ENCODE measurements around the gene FBXL7. TPM values are rescaled to one million over a fixed set of nuclear protein-coding genes. Genes with fewer than 3 reads are reported as not detected.

Gene FBXL7
- total and polyA plus RNA-seq, 2 donors (not counting 1 experiment from before 2014, with no cell fraction given), result 6.4 to 12.9 TPM

GRCh38 chr5:15850536-15850935 lies 350.6 kb downstream of the FBXL7 start:
- H3K27ac ChIP-seq (ENCODE audit: insufficient read depth, low read length), result no peak overlapping the region
- H3K4me2 ChIP-seq (ENCODE audit: extremely low read depth, insufficient read depth, low read length), result no peak overlapping the region

GRCh38 chr5:15850939-15851341 lies 351.0 kb downstream of the FBXL7 start:
- Histone ChIP-seq H3K27ac (ENCODE audit: insufficient read depth, low read length) (no peak overlapping the region), H2AFZ (ENCODE audit: low read length) (no peak overlapping the region), H3K27me3 (ENCODE audit: control insufficient read depth, insufficient read depth, low read length) (no peaks in the 10 kb centered on the region), H3K9ac (ENCODE audit: insufficient read depth, low read length) (no peak overlapping the region), H3K4me1 (ENCODE audit: control insufficient read depth, extremely low read depth, insufficient read depth, low read length) (no peaks in the 10 kb centered on the region), H3K79me2 (ENCODE audit: control insufficient read depth, insufficient read depth, low read length) (no peaks in the 10 kb centered on the region), H4K20me1 (ENCODE audit: control insufficient read depth, extremely low read depth, insufficient read depth, low read length) (no peaks in the 10 kb centered on the region), H3K4me2 (ENCODE audit: extremely low read depth, insufficient read depth, low read length) (no peak overlapping the region), H3K9me3 (ENCODE audit: control insufficient read depth, insufficient read depth, low read depth, low read length) (no peaks in the 10 kb centered on the region), H3K4me3 (replicated peaks in 1 of 4; ENCODE audit: control extremely low read depth in 1 of 4, insufficient read depth in 1 of 4, low read depth in 3 of 4, low read length in 4 of 4) (no peak overlapping the region), H3K36me3 (ENCODE audit: control insufficient read depth, insufficient read depth, low read length) (no peaks in the 10 kb centered on the region)
- no peak for TF ChIP-seq CTCF (conservative IDR thresholded peaks at IDR 0.05 in 1 of 2, IDR thresholded peaks at IDR 0.05 in 1 of 2; ENCODE audit: low read depth in 1 of 2, low read length in 2 of 2)
- DNase-seq (ENCODE audit: low read depth in 2 of 2), result peak in 1 of 2 donors; percentile 8

More at GRCh38 chr5:15850536-15850935, 350.6 kb downstream of the FBXL7 start:
- Histone ChIP-seq H4K20me1 (ENCODE audit: control insufficient read depth, extremely low read depth, insufficient read depth, low read length) (no peaks in the 10 kb centered on the region), H3K4me3 (replicated peaks in 1 of 4; ENCODE audit: control extremely low read depth in 1 of 4, insufficient read depth in 1 of 4, low read depth in 3 of 4, low read length in 4 of 4) (no peak overlapping the region), H3K9me3 (ENCODE audit: control insufficient read depth, insufficient read depth, low read depth, low read length) (no peaks in the 10 kb centered on the region), H2AFZ (ENCODE audit: low read length) (no peak overlapping the region), H3K36me3 (ENCODE audit: control insufficient read depth, insufficient read depth, low read length) (no peaks in the 10 kb centered on the region), H3K79me2 (ENCODE audit: control insufficient read depth, insufficient read depth, low read length) (no peaks in the 10 kb centered on the region), H3K4me1 (ENCODE audit: control insufficient read depth, extremely low read depth, insufficient read depth, low read length) (no peaks in the 10 kb centered on the region), H3K27me3 (ENCODE audit: control insufficient read depth, insufficient read depth, low read length) (no peaks in the 10 kb centered on the region), H3K9ac (ENCODE audit: insufficient read depth, low read length) (no peak overlapping the region)
- TF ChIP-seq EZH2 (IDR thresholded peaks at IDR 0.05; ENCODE audit: low read length, missing control alignments) (no peak), CTCF (conservative IDR thresholded peaks at IDR 0.05 in 1 of 2, IDR thresholded peaks at IDR 0.05 in 1 of 2; ENCODE audit: low read depth in 1 of 2, low read length in 2 of 2) (no peak)
- DNase-seq (ENCODE audit: low read depth in 2 of 2), result no peak

GRCh38 chr5:15852217-15852616 lies 352.2 kb downstream of the FBXL7 start:
- Histone ChIP-seq H3K9me3 (ENCODE audit: control insufficient read depth, insufficient read depth, low read depth, low read length) (no peaks in the 10 kb centered on the region), H3K27me3 (ENCODE audit: control insufficient read depth, insufficient read depth, low read length) (no peaks in the 10 kb centered on the region), H3K4me1 (ENCODE audit: control insufficient read depth, extremely low read depth, insufficient read depth, low read length) (no peaks in the 10 kb centered on the region), H3K4me2 (ENCODE audit: extremely low read depth, insufficient read depth, low read length) (no peak overlapping the region), H3K27ac (ENCODE audit: insufficient read depth, low read length) (no peak overlapping the region), H3K79me2 (ENCODE audit: control insufficient read depth, insufficient read depth, low read length) (no peaks in the 10 kb centered on the region), H3K9ac (ENCODE audit: insufficient read depth, low read length) (no peak overlapping the region), H3K4me3 (replicated peaks in 1 of 4; ENCODE audit: control extremely low read depth in 1 of 4, insufficient read depth in 1 of 4, low read depth in 3 of 4, low read length in 4 of 4) (no peak overlapping the region), H3K36me3 (ENCODE audit: control insufficient read depth, insufficient read depth, low read length) (no peaks in the 10 kb centered on the region), H4K20me1 (ENCODE audit: control insufficient read depth, extremely low read depth, insufficient read depth, low read length) (no peaks in the 10 kb centered on the region), H2AFZ (ENCODE audit: low read length) (no peak overlapping the region)
- no peak for TF ChIP-seq EZH2 (IDR thresholded peaks at IDR 0.05; ENCODE audit: low read length, missing control alignments)
- TF ChIP-seq CTCF (conservative IDR thresholded peaks at IDR 0.05 in 1 of 2, IDR thresholded peaks at IDR 0.05 in 1 of 2; ENCODE audit: low read depth in 1 of 2, low read length in 2 of 2), result no peak
- no peak for DNase-seq (ENCODE audit: low read depth in 2 of 2)

All from fibroblast of lung (primary cell).